Mesodermal cell (in vitro differentiated cells): ENCODE measurements around the gene PTPN7.
"Not testable (repeated sequence)": the region's sequence is repeated elsewhere in the genome, so short reads cannot be mapped to it uniquely, and the experiment has no call there.

Source experiments
- H3K27ac ChIP-seq: 2 replicates; pipeline ENCODE4 v1.7.0; 2013; ENCODE audit warnings: mild to moderate bottlenecking, low read depth, low read length, moderate library complexity; ENCODE audit not compliant: severe bottlenecking
- H3K36me3 ChIP-seq: 2 replicates; pipeline ENCODE4 v1.7.1; 2013; ENCODE audit warnings: mild to moderate bottlenecking, low read length, moderate library complexity; ENCODE audit not compliant: control insufficient read depth, insufficient read depth
- H3K4me1 ChIP-seq: one replicate; pipeline ENCODE4 v1.7.1; 2013; ENCODE audit warnings: mild to moderate bottlenecking, low read length; ENCODE audit not compliant: insufficient read depth, control insufficient read depth, poor library complexity, severe bottlenecking
- H3K4me3 ChIP-seq: 2 replicates; pipeline ENCODE4 v1.7.0; 2013; ENCODE audit warnings: low read length, control low read depth, mild to moderate bottlenecking; ENCODE audit not compliant: insufficient read depth, poor library complexity, severe bottlenecking; ENCODE audit errors: extremely low read depth
- H3K9me3 ChIP-seq: 2 replicates; pipeline ENCODE4 v1.7.1; 2013; ENCODE audit warnings: mild to moderate bottlenecking, low read length, moderate library complexity; ENCODE audit not compliant: control insufficient read depth
- WGBS, 2 experiments: methylation state at CpG; one replicate each; pipeline ENCODE4 v1.1.5; 2013; ENCODE audit warnings: missing lambda C conversion rate in 2 of 2; ENCODE audit not compliant: insufficient coverage in 2 of 2; 5-methylcytosine and 5-hydroxymethylcytosine counted together

PTPN7 gene

DNA sequence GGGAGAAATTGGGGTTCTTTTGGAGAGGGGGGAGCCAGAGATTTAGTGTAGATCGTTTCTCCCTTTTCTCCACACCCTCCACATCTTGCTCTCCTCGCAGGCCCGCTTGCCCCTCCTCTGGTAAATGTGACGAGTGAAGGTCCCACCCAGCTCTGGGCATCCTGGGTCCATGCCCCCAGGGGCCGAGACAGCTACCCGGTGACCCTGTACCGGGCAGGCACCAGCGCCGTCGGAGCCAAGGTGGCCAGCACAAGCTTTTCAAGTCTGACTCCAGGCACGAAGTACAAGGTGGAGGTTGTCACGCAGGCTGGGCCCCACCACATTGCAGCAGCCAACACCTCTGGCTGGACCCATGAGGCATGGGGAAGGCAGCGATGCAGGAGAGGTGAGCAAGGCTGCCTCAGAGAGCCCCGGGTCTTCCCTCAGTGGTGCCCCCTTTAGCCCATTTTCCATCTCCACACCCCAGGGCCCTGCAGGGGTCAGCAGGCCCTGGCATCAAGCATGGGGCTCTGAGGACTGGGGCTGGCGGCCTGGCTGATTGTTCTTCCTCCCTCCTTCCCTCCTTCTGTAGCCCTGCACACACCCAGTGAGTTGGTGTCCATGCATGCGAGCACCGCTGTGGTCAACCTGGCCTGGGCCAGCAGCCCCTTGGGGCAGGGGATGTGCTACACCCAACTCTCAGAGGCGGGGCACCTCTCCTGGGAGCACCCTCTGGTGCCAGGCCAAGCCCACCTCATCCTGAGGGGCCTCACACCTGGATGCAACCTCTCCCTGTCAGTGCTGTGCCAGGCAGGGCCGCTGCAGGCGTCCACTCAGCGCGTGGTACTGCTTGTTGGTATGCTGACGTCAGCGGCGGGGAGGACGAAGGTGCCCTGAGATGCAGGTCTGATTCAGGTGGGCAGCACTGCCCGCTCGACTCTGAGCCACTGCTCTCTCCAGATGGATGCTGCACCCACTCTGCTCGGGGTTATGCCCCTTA lies 16.8 kb upstream of the PTPN7 start:
- H3K4me1 ChIP-seq: no peaks in the 10 kb centered on the region
- no peak overlapping the region for H3K4me3 ChIP-seq
- 90 to 91% methylated on average over 26 to 28 of the region's 29 CpGs for WGBS, 2 experiments
- no peaks in the 10 kb centered on the region for H3K9me3 ChIP-seq
- H3K27ac ChIP-seq: no peak overlapping the region
- H3K36me3 ChIP-seq: no peaks in the 10 kb centered on the region

DNA sequence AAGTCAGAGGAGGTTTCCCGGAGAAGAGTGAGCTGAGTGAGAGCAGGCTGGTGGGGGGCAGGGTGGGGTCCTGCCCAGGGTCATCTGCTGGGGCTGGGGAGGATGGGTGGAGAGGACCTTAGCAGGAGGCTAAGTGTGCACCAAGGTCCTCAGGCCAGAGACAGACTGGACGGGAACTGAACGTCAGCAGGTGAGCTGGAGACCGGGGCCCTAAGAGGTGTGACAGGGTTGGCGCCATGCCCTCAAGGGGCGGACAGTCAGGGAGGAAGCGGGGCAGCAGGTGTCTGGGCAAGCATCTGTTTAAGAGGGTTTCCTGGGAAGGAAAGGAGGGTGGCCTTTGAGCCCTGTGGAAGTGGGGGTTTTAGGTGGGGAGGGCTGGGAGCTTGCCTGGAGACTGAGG lies 13.6 kb upstream of the PTPN7 start:
- Histone ChIP-seq H3K4me3 (no peak overlapping the region), H3K27ac (no peak overlapping the region), H3K36me3 (no peaks in the 10 kb centered on the region), H3K9me3 (no peaks in the 10 kb centered on the region), H3K4me1 (no peaks in the 10 kb centered on the region)
- WGBS, 2 experiments: 76 to 81% methylated on average over 4 to 7 of the region's 7 CpGs

DNA sequence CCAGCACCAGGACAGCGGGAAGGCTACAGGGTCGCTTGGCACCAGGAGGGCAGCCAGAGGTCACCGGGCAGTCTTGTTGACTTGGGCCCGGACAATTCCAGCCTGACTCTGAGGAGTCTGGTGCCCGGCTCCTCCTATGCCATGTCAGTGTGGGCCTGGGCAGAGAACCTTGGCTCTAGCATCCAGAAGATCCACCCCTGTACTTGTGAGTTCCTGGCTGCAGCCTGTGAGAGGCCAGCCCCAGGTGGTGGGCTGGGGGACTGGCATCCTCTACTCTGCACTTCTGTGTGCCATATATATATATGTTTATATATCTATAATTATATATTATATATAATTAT lies 11.6 kb upstream of the PTPN7 start:
- Histone ChIP-seq H3K4me1 (no peaks in the 10 kb centered on the region), H3K36me3 (no peaks in the 10 kb centered on the region), H3K4me3 (no peak overlapping the region), H3K9me3 (no peaks in the 10 kb centered on the region), H3K27ac (no peak overlapping the region)
- WGBS, 2 experiments: 97 to 100% methylated on average over 1 to 5 of the region's 5 CpGs

DNA sequence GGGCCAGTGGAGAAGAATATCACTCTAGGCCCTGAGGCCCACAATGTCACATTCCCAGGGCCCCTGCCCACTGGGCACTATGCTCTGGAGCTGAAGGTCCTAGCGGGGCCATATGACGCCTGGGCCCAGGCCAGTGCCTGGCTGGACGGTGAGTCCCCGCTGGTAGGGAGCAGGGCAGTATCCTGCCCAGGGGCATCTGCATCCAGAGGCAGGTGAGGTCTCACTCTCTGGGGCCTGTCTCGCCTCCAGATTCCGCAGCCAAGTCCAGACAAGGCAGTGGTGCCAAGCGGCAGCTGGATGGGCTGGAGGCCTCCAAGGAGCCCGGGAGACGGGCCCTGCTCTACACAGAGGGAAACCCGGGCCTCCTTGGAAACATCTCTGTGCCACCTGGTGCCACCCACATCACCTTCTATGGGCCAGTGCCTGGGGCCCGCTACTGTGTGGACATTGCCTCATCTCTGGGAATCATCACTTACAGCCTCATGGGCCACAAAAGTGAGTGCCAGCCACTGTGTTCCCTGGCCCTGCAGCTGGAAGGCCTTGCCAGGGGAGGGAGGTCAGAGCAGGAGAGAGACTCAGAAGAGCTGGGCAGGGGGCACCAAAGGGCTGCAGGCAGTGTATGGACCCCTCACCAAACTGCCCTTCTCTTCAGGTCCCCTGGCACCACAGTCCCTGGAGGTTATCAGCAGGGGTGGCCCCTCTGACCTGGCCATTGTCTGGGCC lies 11.1 kb upstream of the PTPN7 start:
- H3K4me3 ChIP-seq: no peak overlapping the region
- 93 to 95% methylated on average over 9 to 11 of the region's 11 CpGs for WGBS, 2 experiments
- no peak overlapping the region for H3K27ac ChIP-seq
- no peaks in the 10 kb centered on the region for H3K36me3 ChIP-seq
- no peaks in the 10 kb centered on the region for H3K9me3 ChIP-seq
- H3K4me1 ChIP-seq: peaks cover under 1% of the 10 kb centered on the region

DNA sequence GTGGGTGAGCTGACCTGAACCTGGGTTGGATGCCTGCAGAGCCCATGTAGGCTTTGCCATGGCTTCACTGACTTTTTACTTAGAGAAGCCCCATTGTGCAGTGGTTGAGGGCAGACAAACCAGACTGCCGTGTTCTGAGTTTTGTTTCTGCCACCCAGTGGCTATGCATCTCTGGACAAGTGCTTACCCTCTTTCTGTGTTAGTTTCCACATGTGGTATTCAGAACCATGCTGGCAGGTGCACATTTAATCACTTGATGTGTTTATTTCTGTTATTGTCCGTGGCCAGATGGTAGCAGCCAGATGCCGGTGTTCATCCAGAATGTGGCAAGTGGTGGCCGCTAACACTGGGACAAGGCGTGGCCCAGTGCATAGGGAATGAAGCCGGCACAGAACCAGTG lies 10.3 kb upstream of the PTPN7 start:
- Histone ChIP-seq H3K4me3 (no peak overlapping the region), H3K9me3 (no peaks in the 10 kb centered on the region), H3K4me1 (peaks cover 6% of the 10 kb centered on the region), H3K36me3 (no peaks in the 10 kb centered on the region), H3K27ac (no peak overlapping the region)
- whole genome bisulfite sequencing, 2 experiments: 92 to 97% methylated on average over 6 of the region's 6 CpGs

DNA sequence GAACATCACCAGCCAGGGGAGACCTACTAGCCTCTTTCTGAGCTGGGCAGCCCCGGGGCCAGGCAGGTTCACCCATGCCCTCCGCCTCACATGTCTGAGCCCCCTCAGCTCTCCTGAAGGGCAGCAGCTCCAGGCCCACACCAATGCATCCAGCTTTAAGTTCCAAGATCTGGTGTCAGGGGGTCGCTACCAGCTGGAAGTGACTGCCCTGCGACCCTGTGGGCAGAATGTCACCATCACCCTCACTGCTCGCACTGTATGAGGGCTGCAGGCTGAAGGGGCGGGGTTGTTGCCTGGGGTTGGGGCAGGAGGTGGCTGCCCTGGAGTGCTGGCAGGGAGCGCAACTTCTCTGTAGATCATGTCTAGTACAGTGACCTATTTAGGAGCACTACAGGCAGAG lies 8.5 kb upstream of the PTPN7 start:
- Histone ChIP-seq H3K9me3 (no peaks in the 10 kb centered on the region), H3K27ac (no peak overlapping the region), H3K4me1 (peaks cover 9% of the 10 kb centered on the region), H3K36me3 (no peaks in the 10 kb centered on the region), H3K4me3 (no peak overlapping the region)
- 83 to 100% methylated on average over 3 to 7 of the region's 7 CpGs for WGBS, 2 experiments

DNA sequence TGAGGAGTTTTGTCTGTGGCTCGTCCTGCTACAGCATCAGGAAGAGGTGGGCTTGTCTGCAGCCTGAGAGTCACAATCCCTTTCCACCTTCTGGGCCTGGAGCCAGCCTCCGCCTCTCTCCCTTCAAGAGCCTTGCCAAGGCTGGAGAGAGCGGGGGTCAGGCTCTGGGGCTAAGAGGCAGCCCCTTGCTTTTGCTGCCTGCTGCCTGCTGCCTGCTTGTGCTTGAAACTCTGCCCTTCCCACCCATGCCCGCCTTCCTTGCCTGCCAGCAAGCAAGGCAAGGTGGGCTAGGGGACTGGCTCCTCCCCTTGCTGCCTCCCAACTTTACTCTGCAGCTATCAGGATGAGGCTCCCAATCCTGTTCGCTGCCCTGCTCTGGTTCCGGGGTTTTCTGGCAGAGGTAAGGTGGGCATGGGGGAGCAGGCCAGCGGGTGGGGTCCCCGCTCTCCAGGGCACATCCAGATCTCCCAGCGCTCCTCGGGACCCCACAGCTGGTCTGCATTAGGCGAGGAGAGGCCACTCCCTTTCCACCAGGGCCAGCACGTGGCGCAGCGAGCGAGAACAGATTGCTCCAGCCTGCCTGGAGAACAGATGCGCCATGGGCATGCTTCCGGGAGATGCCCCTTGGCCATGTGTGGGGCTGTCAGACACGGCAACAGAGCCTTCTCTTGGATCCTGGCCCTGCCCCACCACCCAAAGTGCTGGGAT lies 7.5 kb upstream of the PTPN7 start:
- no peak overlapping the region for H3K27ac ChIP-seq
- H3K36me3 ChIP-seq: no peaks in the 10 kb centered on the region
- H3K9me3 ChIP-seq: no peaks in the 10 kb centered on the region
- WGBS, 2 experiments: 79 to 83% methylated on average over 17 of the region's 18 CpGs
- H3K4me1 ChIP-seq: peaks cover 15% of the 10 kb centered on the region
- no peak overlapping the region for H3K4me3 ChIP-seq

DNA sequence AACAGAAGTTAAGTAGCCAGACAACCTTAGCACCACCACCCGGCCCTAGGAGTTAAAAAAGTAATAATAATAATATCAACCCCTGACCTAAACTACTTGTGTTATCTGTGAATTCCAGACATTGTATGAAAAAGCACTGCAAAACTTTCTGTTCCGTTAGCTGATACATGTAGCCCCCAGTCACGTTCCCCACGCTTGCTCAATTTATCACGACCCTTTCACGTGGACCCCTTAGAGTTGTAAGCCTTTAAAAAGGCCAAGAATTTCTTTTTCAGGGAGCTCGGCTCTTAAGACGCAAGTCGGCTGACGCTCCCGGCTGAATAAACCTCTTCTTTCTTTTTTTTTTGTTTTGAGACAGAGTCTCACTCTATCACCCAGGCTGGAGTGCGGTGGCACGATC lies 6.7 kb upstream of the PTPN7 start:
- WGBS, 2 experiments: 84 to 95% methylated on average over 12 of the region's 13 CpGs
- H3K4me1 ChIP-seq: peaks cover 20% of the 10 kb centered on the region
- H3K27ac ChIP-seq, H3K4me3 ChIP-seq, H3K36me3 ChIP-seq, H3K9me3 ChIP-seq: not testable (repeated sequence)

DNA sequence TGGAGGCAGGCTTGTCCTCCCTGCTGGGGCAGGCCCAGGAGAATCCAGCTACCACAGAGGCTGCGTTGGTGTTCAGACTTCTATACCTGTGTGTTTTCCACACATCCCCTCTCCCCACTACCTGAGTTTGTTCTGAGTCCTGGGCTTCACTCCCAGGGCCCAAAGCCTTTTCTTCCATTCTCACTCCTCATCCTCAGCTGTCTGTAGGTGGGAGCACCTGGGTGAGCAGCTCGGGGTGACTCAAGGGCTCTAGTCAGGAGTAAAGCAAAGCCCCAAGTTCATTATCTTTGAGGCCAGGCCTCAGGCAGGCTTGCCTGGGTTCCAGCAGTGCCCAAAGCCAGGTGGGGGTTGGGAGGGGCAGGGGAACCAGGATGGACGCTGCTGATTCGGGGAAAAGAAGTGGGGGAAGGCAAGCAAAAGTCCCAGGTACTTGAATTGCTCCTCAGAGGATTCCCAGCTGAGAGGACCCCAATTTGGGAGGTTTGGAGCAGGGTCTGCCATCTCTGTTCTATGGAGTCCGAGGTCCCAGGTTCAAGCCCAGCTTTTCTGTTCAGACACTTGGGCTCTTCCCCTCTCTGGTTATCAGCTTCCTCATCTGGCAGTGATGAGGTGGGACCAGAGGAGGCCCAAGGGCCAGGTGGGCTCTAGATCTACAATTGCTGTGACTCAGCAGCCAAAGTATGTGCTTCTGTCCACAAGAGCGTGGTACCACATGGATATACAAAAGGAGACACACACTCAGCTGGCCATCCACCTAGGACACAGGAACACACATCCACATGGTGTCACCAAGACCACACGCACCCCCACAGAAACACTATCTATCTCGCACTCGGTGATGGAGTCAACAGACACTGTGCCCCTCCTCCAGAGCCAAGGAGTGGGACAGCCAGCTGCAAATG lies 5.8 kb upstream of the PTPN7 start:
- H3K4me1 ChIP-seq: peaks cover 28% of the 10 kb centered on the region
- H3K36me3 ChIP-seq: no peaks in the 10 kb centered on the region
- H3K9me3 ChIP-seq: no peaks in the 10 kb centered on the region
- H3K27ac ChIP-seq: no peak overlapping the region
- WGBS, 2 experiments: 76 to 82% methylated on average over 5 to 9 of the region's 9 CpGs
- H3K4me3 ChIP-seq: no peak overlapping the region
